ENCODE data around the gene ERCC4.

- no peak for TF ChIP-seq CTCF (IDR thresholded peaks at IDR 0.05; ENCODE audit: insufficient read depth, low read depth, low read length)
- no peak for TF ChIP-seq EZH2 (IDR thresholded peaks at IDR 0.05; ENCODE audit: insufficient read depth, low read length)
These were observed 34.3 kb upstream of the ERCC4 start for GRCh38 chr16:13885700-13886099.
